GM19193 (cell line): Measurements from ENCODE around the gene STS.
A peak's percentile ranks its signal among the peaks of the same experiment; 100 is the strongest.

ENCODE experiments used
- POLR2A ChIP-seq: IDR thresholded peaks from 4 replicates; pipeline ENCODE4 v1.6.1; 2011; ENCODE audit not compliant: insufficient read depth, insufficient read length; ENCODE audit errors: extremely low read depth

The STS gene

GRCh38 chrX:7127056-7127455 is 20.5 kb upstream of the STS start:
- TF ChIP-seq POLR2A = no peak

- TF ChIP-seq POLR2A = no peak
Measured at GRCh38 chrX:7131621-7132020, 15.9 kb upstream of the STS start.

- no peak for TF ChIP-seq POLR2A
Measured at GRCh38 chrX:7132335-7133049, 15.0 kb upstream of the STS start.

- TF ChIP-seq POLR2A = no peak
Measured at GRCh38 chrX:7133050-7133440, 14.5 kb upstream of the STS start.

GRCh38 chrX:7134981-7135380 is 12.5 kb upstream of the STS start:
- TF ChIP-seq POLR2A = no peak

GRCh38 chrX:7139202-7140081 is 8.1 kb upstream of the STS start:
- no peak for TF ChIP-seq POLR2A

- no peak for TF ChIP-seq POLR2A
Measured at GRCh38 chrX:7143076-7143475, 4.4 kb upstream of the STS start.

- TF ChIP-seq POLR2A = no peak
Measured at GRCh38 chrX:7143941-7144525, 3.5 kb upstream of the STS start.

GRCh38 chrX:7145454-7145853 is 2.1 kb upstream of the STS start:
- TF ChIP-seq POLR2A = no peak

- TF ChIP-seq POLR2A = no peak
Measured at GRCh38 chrX:7146020-7146702, 1.4 kb upstream of the STS start.

GRCh38 chrX:7146703-7147412 is 654 bp upstream of the STS start:
- no peak for TF ChIP-seq POLR2A

GRCh38 chrX:7147978-7148854 is 704 bp downstream of the STS start, which contains the start of gene PUDP:
Gene PUDP (minus strand): TSS chrX:7148153. CDS start chrX:7148113, 40 bp downstream.
- peak; percentile 77 for TF ChIP-seq POLR2A

- TF ChIP-seq POLR2A = no peak
Measured at GRCh38 chrX:7149411-7149810, 1.9 kb downstream of the STS start.
